NOMO-1 treated with DMSO at 0.1 percent for 48 hours (cell line): Measurements from ENCODE around the gene PEX13.
"Not testable (repeated sequence)": the region's sequence is repeated elsewhere in the genome, so short reads cannot be mapped to it uniquely, and the experiment has no call there.

ENCODE experiments used
- DNase-seq: peaks from one replicate; lab custom pipeline; 2025; ENCODE audit not compliant: unreplicated experiment; lab: John Stamatoyannopoulos, UW

The PEX13 gene

GRCh38 chr2:61017556-61018317, at the start of gene PEX13, which contains the start of gene PUS10:
Gene PEX13 (plus strand): TSS chr2:61017720. CDS start chr2:61017760, 40 bp downstream.
Gene PUS10 (minus strand): TSS chr2:61018255. CDS start chr2:61011890, 6,365 bp downstream.
- peak; percentile 73 for DNase-seq

- no peak for DNase-seq
Observed at GRCh38 chr2:60972889-60973656, 44.4 kb upstream of the PEX13 start.

- DNase-seq: no peak
Observed at GRCh38 chr2:60973705-60974104, 43.8 kb upstream of the PEX13 start.

- DNase-seq: no peak
Observed at GRCh38 chr2:60974652-60975051, 42.9 kb upstream of the PEX13 start.

- DNase-seq: no peak
Observed at GRCh38 chr2:60976256-60976850, 41.2 kb upstream of the PEX13 start.

- DNase-seq: no peak
Observed at GRCh38 chr2:60976875-60977561, 40.5 kb upstream of the PEX13 start.

GRCh38 chr2:60977562-60977895, 40.0 kb upstream of the PEX13 start:
- no peak for DNase-seq

GRCh38 chr2:60979231-60979630, 38.3 kb upstream of the PEX13 start:
- DNase-seq: peak; percentile 49

GRCh38 chr2:60980071-60980815, 37.3 kb upstream of the PEX13 start:
- no peak for DNase-seq

GRCh38 chr2:60982066-60982465, 35.5 kb upstream of the PEX13 start:
- DNase-seq: not testable (repeated sequence)

GRCh38 chr2:60984720-60985119, 32.8 kb upstream of the PEX13 start:
- DNase-seq: peak; percentile 84

- no peak for DNase-seq
Observed at GRCh38 chr2:60987041-60987440, 30.5 kb upstream of the PEX13 start.

- DNase-seq: not testable (repeated sequence)
Observed at GRCh38 chr2:60987656-60988055, 29.9 kb upstream of the PEX13 start.

- DNase-seq: no peak
Observed at GRCh38 chr2:60989259-60989658, 28.3 kb upstream of the PEX13 start.

GRCh38 chr2:60991644-60992043, 25.9 kb upstream of the PEX13 start:
- DNase-seq: no peak

- DNase-seq: peak; percentile 91
Observed at GRCh38 chr2:60992985-60993392, 24.5 kb upstream of the PEX13 start.

- DNase-seq: no peak
Observed at GRCh38 chr2:60994131-60994530, 23.4 kb upstream of the PEX13 start.

GRCh38 chr2:60998628-60999545, 18.6 kb upstream of the PEX13 start:
- DNase-seq: peak; percentile 66

- DNase-seq: no peak
Observed at GRCh38 chr2:61005736-61006135, 11.8 kb upstream of the PEX13 start.
